IPS-20b (cell line): Measurements from ENCODE around the gene PLCL1.

ENCODE experiments used
- H3K27ac ChIP-seq: one replicate; pipeline ENCODE4 v1.5.1; 2013; ENCODE audit warnings: low read length
- H3K27me3 ChIP-seq: 2 replicates; pipeline ENCODE4 v1.6.1; 2013; ENCODE audit warnings: mild to moderate bottlenecking, low read length, inconsistent platforms; ENCODE audit not compliant: insufficient read depth
- H3K36me3 ChIP-seq: 2 replicates; pipeline ENCODE4 v1.6.1; 2013; ENCODE audit warnings: low read depth, mild to moderate bottlenecking, inconsistent platforms, low read length, moderate library complexity; ENCODE audit not compliant: insufficient read depth
- H3K4me1 ChIP-seq: 2 replicates; pipeline ENCODE4 v1.6.1; 2013; ENCODE audit warnings: mild to moderate bottlenecking, control low read depth, inconsistent platforms, low read length, moderate library complexity; ENCODE audit not compliant: insufficient read depth
- H3K4me3 ChIP-seq: 2 replicates; pipeline ENCODE4 v1.5.1; 2013; ENCODE audit warnings: mild to moderate bottlenecking, low read length, inconsistent platforms
- H3K9ac ChIP-seq: 2 replicates; pipeline ENCODE4 v1.6.1; 2013; ENCODE audit warnings: low read depth, mild to moderate bottlenecking, inconsistent platforms, low read length, moderate library complexity
- H3K9me3 ChIP-seq: 2 replicates; pipeline ENCODE4 v1.6.1; 2013; ENCODE audit warnings: mild to moderate bottlenecking, low read depth, low read length, inconsistent platforms; ENCODE audit not compliant: insufficient read depth

Gene PLCL1

DNA sequence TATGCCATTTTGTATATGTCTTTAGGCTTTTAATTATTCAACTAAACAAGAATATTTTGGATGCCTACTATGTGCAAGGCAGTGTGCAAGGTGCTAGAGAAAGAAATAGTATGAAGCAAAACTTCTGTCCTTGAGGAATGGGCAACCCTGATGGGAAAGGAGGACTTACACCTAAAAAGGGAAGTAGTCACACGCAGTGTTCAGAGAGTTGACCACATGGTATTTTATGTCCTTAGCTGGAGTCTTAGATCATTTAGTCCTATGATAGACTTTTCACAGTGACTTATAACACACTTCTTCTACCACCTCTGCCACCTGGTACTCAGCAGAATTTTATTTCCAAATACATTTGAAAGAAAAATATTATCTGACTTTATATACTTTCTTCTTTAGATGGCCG, 291.6 kb downstream of the PLCL1 start:
- H3K27me3 ChIP-seq, result no peaks in the 10 kb centered on the region
- H3K4me1 ChIP-seq, result no peaks in the 10 kb centered on the region
- H3K27ac ChIP-seq, result no peak overlapping the region
- no peaks in the 10 kb centered on the region for H3K36me3 ChIP-seq
- H3K4me3 ChIP-seq, result no peak overlapping the region
- no peaks in the 10 kb centered on the region for H3K9me3 ChIP-seq
- no peak overlapping the region for H3K9ac ChIP-seq

DNA sequence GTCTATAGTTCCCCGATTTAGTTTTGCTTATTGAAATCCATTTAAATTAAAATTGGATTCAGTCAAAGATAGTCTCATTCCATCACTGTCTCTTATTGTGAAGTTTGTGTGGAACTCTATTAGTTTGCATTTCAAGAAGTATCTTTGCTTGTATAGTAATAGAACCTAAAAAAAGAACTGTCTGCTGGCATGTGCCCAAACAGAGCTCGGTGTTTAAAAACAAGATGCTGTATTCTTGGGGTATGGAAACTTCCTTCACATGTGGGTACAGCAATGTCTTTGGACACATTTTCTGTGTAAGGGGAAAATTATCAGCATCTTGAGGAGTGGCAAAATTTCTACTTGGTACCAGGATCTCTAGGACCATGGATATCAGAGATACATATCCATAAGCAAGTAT, 292.6 kb downstream of the PLCL1 start:
- H3K9me3 ChIP-seq, result no peaks in the 10 kb centered on the region
- no peaks in the 10 kb centered on the region for H3K36me3 ChIP-seq
- no peak overlapping the region for H3K9ac ChIP-seq
- no peak overlapping the region for H3K27ac ChIP-seq
- no peak overlapping the region for H3K4me3 ChIP-seq
- H3K27me3 ChIP-seq, result no peaks in the 10 kb centered on the region
- H3K4me1 ChIP-seq, result no peaks in the 10 kb centered on the region

DNA sequence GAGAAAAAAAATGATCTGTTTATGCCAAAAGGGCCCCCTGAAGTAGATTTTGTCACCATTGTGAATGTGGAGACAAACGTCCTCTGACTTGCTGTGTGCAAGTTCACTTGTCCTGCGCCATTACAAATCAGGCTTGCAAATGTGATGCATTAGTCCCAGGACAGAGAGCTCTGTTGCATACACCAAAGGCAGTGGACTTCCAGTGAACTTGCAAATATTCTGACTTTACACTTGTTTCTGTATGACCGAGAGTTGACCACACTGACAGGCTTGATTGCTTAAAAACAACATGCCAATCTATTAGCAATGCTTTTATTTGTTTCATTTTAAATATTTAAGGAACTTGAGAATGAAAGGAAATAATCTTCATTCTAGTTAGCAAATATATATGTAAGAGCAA, 293.2 kb downstream of the PLCL1 start:
- Histone ChIP-seq H3K27me3 (no peaks in the 10 kb centered on the region), H3K4me1 (no peaks in the 10 kb centered on the region), H3K9me3 (no peaks in the 10 kb centered on the region), H3K9ac (no peak overlapping the region), H3K36me3 (no peaks in the 10 kb centered on the region), H3K27ac (no peak overlapping the region), H3K4me3 (no peak overlapping the region)

DNA sequence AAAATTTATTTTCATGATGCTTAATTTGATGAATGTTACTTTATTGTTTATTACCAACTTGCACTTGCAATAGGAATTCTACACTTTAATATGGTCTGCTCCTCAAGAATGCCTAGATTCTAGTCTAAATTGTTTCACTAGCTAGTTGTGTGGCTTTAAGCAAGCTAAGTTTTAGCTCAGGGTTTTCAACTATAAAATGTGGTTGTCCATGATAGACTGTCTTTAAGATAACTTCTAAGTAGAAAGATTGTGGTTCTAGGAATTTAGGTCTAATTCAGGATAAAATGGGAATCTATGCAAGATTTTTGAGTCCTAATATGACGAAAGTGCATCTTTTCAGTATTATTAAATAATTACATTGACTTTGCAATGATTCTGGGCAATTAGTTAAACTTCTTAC, 294.0 kb downstream of the PLCL1 start:
- no peaks in the 10 kb centered on the region for H3K36me3 ChIP-seq
- no peak overlapping the region for H3K9ac ChIP-seq
- no peaks in the 10 kb centered on the region for H3K4me1 ChIP-seq
- H3K27ac ChIP-seq, result no peak overlapping the region
- no peaks in the 10 kb centered on the region for H3K27me3 ChIP-seq
- no peak overlapping the region for H3K4me3 ChIP-seq
- H3K9me3 ChIP-seq, result no peaks in the 10 kb centered on the region

DNA sequence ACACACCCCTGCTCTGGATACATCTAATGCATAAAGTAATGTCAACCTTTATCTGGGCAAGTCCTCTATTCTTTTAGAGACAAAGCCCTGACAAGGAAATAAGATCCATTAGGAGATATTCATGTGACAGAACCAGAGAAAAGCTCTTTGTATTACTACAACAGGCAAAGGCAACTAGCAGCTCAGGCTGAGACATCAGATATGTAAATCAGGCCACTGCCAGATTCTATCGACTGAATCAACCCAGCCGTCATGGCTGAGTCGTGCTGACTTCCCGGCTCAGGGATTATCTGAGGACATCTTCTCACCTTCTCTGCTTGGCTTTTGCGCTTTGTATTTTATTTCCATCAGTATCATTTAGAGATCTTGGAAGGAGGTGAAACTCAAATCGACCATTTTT, 294.5 kb downstream of the PLCL1 start:
- H3K4me3 ChIP-seq, result no peak overlapping the region
- H3K9ac ChIP-seq, result no peak overlapping the region
- H3K9me3 ChIP-seq, result no peaks in the 10 kb centered on the region
- no peak overlapping the region for H3K27ac ChIP-seq
- no peaks in the 10 kb centered on the region for H3K36me3 ChIP-seq
- no peaks in the 10 kb centered on the region for H3K4me1 ChIP-seq
- H3K27me3 ChIP-seq, result no peaks in the 10 kb centered on the region

DNA sequence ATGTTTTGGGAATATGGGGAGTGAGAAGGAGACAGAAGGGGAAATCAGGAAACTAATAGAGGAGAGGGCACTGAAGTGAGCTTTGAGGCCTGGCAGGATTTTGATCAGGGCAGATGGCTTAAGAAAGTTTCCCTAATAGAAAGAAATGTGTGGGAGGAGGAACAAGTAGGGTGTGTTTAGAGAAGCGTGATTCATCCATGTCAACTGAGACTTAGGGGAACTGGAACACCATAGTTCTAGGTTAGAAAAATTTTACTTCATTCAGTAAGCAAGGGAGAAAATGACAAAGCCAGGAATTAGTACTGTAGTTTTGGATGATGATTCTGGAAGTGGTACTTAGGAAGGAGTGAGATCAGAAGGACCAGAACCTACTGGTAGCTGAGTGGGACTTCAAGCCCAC, 296.0 kb downstream of the PLCL1 start:
- Histone ChIP-seq H3K36me3 (no peaks in the 10 kb centered on the region), H3K4me3 (no peak overlapping the region), H3K9me3 (no peaks in the 10 kb centered on the region), H3K9ac (no peak overlapping the region), H3K27me3 (no peaks in the 10 kb centered on the region), H3K27ac (no peak overlapping the region), H3K4me1 (no peaks in the 10 kb centered on the region)

DNA sequence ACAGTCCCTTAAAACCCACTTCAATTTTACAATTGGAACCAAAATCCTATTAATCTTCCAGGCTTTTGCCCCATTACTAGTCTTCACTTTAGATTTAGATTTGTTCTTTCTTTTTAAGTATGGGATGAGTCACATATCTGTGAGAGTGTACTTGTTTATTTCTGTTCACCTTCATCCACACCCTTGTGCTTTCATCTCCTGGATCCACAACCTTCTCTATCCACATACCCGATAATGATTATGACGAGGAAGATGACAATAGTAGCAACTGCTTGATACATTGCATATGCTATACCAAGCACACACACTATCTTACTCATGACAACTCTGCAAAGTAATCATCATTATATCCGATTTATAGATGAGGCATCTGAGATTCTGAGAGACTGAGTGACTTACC, 297.3 kb downstream of the PLCL1 start:
- Histone ChIP-seq H3K9me3 (no peaks in the 10 kb centered on the region), H3K4me1 (no peaks in the 10 kb centered on the region), H3K4me3 (no peak overlapping the region), H3K9ac (no peak overlapping the region), H3K36me3 (no peaks in the 10 kb centered on the region), H3K27ac (no peak overlapping the region), H3K27me3 (no peaks in the 10 kb centered on the region)

DNA sequence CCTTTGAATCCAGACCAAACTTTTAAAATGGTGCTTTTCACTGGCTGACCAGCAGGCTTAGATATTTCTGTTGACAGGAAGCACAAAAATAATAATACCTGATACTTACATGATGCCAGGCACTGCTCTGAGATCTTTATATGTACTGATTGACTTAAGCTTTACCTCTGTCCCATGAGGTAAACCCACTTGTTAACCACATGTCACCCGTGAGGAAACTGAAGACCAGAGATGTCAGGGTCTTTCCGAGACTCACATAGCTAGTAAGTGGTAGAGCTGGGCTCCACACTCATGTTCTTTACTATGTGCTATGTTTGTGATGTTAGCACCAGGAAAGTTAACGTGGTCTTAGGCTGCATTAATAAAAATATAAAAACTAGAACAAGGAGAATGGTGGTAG, 297.7 kb downstream of the PLCL1 start:
- Histone ChIP-seq H3K27ac (no peak overlapping the region), H3K4me1 (no peaks in the 10 kb centered on the region), H3K9me3 (no peaks in the 10 kb centered on the region), H3K36me3 (no peaks in the 10 kb centered on the region), H3K4me3 (no peak overlapping the region), H3K27me3 (no peaks in the 10 kb centered on the region), H3K9ac (no peak overlapping the region)

DNA sequence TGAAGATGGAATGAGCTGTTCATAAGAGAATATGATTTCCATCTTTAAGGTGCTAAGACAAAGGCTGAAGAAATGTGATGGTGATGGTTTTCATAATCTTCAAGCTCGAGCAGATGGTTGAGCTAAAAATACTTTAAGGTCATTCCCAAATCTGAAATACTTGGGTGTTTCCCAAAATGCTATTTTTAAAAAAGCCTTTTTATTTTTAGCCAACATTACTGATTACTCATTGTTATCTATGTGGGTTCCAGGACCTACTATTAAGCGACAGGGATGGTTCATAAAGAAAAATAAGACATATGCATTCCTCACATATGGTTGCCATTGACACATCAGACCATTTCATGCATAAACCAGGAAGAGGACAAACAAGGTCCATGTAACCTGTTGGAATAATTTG, 298.5 kb downstream of the PLCL1 start:
- Histone ChIP-seq H3K27me3 (no peaks in the 10 kb centered on the region), H3K27ac (no peak overlapping the region), H3K4me1 (no peaks in the 10 kb centered on the region), H3K4me3 (no peak overlapping the region), H3K9ac (no peak overlapping the region), H3K9me3 (no peaks in the 10 kb centered on the region), H3K36me3 (no peaks in the 10 kb centered on the region)

DNA sequence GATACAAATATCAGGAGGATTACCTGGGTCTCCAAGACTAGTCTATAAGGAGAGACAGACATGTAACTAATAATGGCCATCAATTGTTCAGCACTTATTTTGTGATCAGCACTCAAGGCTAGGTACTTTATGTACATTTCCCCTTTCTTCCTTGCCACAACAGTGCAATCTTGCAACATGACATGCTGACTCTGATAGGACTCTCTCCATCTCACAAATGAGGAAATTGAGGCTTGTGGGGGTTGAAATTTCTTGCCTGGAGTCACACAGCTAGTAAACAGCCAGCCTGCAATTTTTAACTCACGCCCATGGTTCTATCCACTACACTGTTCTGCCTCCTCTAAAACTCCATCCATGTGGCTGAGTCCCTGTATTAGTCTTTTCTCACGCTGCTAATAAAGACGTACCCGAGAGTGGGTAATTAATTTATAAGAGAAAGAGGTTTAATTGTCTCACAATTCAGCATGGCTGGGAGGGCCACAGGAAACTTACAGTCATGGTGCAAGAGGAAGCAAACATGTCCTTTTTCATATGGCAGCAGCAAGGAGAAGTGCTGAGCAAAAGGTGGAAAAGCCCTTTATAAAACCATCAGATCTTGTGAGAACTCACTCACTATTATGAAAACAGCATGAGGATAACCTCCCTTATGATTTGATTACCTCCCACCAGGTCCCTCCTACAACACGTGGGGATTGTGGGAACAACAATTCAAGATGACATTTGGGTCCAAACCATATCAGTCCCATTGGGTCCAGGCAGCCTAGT, 302.4 kb downstream of the PLCL1 start:
- Histone ChIP-seq H3K36me3 (no peaks in the 10 kb centered on the region), H3K4me3 (no peak overlapping the region), H3K4me1 (no peaks in the 10 kb centered on the region), H3K9ac (no peak overlapping the region), H3K9me3 (no peaks in the 10 kb centered on the region), H3K27ac (no peak overlapping the region), H3K27me3 (no peaks in the 10 kb centered on the region)

DNA sequence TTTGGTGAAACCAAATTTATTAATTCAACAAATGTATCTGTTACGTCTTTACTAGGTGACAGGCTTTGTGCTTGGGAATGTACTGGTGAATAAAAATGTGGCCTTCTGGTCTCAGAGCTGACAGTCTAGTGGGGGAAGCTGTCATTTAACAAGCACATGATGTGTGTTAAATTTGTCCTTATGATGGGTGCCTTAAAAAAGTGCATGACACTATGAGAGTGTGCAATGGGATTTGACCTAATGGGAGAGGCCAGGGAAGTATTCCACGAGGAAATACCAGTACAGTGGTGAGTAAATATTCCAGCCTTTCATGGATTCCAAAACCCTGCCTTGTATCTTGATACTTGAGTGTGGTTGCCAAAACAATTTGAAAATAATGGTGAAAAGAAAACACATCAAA, 308.9 kb downstream of the PLCL1 start:
- no peak overlapping the region for H3K9ac ChIP-seq
- no peaks in the 10 kb centered on the region for H3K27me3 ChIP-seq

DNA sequence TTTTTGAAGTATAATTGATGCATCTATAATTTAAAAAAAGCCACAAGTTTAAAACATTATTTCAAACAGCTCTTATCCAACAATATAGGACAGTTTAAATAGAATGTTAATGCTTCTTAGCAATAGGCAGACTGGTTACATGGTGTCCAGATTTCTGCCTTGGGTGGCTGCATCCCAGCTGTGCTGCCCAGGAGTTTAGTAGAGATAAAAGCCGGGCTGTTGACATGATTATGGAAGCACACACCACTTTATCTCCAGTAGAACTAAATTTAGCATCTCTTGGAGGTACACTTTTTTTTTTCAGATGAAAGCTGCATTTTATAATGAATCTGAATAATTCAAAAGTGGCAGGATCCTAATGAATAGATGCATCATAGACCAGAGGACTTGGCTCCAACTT, 309.7 kb downstream of the PLCL1 start:
- no peaks in the 10 kb centered on the region for H3K9me3 ChIP-seq
- no peaks in the 10 kb centered on the region for H3K27me3 ChIP-seq
- no peaks in the 10 kb centered on the region for H3K4me1 ChIP-seq
- H3K27ac ChIP-seq, result no peak overlapping the region
- H3K4me3 ChIP-seq, result no peak overlapping the region
- no peaks in the 10 kb centered on the region for H3K36me3 ChIP-seq
- H3K9ac ChIP-seq, result no peak overlapping the region

More for the DNA sequence above, 308.9 kb downstream of the PLCL1 start:
- no peak overlapping the region for H3K27ac ChIP-seq
- H3K4me1 ChIP-seq, result no peaks in the 10 kb centered on the region
- no peaks in the 10 kb centered on the region for H3K9me3 ChIP-seq
- no peak overlapping the region for H3K4me3 ChIP-seq
- no peaks in the 10 kb centered on the region for H3K36me3 ChIP-seq
